ENCODE measurements around the gene CDY2B.
"Not testable (repeated sequence)": the region's sequence is repeated elsewhere in the genome, so short reads cannot be mapped to it uniquely, and the experiment has no call there.

The CDY2B gene, protein sequence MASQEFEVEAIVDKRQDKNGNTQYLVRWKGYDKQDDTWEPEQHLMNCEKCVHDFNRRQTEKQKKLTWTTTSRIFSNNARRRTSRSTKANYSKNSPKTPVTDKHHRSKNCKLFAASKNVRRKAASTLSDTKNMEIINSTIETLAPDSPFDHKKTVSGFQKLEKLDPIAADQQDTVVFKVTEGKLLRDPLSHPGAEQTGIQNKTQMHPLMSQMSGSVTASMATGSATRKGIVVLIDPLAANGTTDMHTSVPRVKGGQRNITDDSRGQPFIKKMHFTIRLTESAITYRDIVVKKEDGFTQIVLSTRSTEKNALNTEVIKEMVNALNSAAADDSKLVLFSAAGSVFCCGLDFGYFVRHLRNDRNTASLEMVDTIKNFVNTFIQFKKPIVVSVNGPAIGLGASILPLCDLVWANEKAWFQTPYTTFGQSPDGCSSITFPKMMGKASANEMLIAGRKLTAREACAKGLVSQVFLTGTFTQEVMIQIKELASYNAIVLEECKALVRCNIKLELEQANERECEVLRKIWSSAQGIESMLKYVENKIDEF

DNA sequence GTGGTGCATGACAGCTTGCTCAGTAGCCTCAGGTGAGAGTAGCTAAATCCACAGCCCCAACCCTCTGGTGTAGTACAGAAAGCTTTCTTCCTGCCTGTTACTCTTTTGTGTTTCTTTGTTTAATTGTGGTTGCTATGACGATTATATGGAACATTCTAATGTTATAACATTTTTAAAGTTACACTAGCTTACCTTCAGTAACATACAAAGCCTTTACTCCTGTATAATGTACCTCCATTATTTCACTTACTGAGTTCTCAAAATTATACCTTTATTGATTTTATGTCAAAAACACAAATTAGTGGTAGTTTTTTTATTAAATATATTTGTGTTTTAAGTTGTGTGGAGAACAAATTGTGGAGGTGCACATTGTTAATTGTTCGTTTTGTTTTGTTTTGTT, at the start of gene CDY2B:
CDY2B (minus strand) TSS at position 101 of the 400 bp plus-strand sequence. CDS start 328 bp downstream, outside the sequence.
- not testable (repeated sequence) for DNase-seq

- not testable (repeated sequence) for DNase-seq
Measured at GRCh38 chrY:17908009-17908408, 28.0 kb upstream of the CDY2B start.

DNA sequence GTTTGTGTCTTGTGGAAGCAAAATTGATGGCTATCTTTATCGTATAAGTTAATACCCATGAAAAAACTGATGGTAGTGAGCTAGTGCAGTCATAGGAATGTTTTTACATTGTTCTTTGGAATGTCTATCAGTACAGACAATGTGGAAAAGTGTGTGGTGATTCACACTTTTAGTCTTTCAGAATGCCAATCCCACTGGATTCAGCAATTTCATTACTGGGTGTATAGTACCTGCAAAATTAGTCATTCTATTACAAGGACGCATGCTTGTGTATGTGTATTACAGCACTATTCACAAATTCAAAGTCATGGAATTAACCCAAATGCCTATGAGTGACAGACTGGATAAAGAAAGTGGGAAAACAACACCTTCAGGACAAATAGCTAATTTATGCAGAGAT, 27.3 kb upstream of the CDY2B start:
- not testable (repeated sequence) for DNase-seq

DNA sequence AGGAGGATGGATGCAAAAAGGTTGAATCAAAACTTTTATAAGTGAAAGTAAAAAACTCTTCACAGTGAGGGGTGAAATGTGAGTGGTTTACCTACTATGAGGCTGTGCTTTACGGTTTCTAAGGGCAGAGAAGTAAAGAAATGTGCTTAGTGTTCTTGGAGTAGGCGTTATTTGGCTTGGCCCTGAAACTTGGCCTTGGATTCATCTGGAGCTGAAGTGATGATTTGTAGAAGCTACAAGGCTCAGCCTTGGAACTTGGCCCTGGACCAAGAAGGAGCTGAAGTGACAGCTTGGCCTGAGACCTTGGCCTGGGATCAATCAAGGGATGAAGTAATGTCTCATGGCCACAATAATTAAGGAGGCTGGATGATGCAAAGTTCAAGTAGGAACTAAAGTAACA, 1.7 kb upstream of the CDY2B start:
- not testable (repeated sequence) for DNase-seq

GRCh38 chrY:17876767-17877166, 3.3 kb downstream of the CDY2B start:
- DNase-seq: not testable (repeated sequence)

DNA sequence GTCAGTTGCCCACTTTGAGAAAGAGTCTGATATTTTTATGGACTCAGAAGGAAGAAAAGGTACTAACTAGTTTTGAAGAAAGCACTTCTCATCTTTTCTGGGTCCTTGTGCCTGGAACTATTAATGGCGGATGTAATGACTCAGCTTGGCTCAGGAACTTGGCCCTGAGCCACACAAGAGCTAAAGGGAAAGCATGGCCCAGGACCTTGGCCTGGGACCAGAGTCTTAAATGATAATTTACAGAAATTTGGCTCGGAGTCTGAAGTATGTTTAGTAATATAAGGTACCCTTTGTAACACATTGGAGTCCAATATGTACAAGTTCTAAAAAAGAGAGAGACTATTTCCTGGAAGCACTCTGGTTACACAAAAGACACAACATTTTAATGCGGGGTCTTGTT, 4.6 kb downstream of the CDY2B start:
- DNase-seq: not testable (repeated sequence)

DNA sequence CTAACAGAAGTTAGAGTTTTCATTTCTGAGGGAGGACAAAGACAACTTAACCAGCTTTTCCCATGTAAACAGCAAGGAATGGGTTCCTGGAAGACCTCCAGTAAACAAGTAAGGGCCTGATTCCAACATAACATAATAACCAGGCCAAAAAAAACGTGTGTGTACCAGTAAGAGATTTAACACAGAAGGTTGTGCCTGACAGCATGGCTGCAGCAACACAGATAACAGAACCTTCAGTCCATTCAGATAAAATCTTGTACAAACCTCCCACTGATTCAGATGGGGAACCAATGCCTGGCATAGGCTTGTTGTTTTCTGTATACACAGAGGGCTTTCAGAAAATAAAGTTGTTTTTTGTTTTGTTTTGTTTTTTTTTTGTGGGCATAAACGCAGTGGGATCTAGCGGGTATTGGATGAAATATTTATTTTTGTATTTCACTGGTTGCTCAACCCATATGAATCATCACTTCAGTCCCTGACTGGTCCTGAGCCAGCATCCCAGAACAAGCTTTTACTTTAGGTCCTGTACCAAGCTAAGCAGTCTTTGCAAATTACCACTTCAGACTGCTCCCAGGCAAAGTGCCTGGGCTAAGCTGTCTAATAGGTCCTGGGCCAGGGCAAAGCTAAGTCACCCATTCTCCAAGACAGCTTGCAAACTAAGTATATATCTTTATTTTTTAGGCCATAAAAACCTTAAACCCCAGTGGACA, 8.7 kb downstream of the CDY2B start:
- not testable (repeated sequence) for DNase-seq

GRCh38 chrY:17870737-17871136, 9.3 kb downstream of the CDY2B start:
- DNase-seq: not testable (repeated sequence)

GRCh38 chrY:17867850-17868249, 12.2 kb downstream of the CDY2B start:
- not testable (repeated sequence) for DNase-seq

DNA sequence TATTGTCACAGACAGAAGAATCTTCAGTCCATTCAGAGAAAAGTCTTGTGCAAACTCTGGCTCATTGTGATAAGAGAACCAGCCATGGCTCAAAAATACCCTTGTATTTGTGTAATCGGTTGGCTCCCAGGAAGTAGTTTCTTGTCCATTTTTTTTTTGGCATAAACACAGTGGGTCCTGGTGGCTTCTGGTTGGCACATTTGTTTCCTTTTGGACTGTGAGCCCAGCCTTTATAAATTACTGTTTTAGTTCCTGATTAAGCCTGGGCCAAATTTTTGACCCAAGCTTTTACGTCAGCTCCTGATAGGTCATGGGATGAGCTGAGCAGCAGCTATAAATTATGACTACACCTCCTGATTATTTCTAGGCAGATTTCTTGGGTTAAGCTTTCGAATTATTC, 19.4 kb downstream of the CDY2B start:
- DNase-seq: not testable (repeated sequence)

GRCh38 chrY:17856963-17857848, 22.8 kb downstream of the CDY2B start:
- DNase-seq: not testable (repeated sequence)

DNA sequence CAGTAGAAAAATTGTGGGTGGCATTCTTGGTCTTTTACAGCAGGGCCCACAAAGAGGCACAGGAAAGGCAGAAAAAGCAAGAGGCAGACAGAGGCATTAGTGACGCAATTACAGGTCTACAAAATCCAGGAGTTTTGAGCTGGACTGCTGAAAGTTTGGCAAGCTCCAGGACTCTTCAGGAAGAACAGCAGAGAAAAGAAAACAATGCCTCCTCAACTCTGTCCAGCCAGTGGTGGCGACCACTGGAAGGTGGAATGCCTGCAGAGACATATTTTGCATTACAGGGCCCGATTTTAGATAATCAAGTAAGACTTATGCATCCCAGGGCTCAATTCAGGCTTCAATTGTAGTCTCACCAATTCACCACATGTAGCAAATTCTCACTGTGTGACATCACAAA, 23.5 kb downstream of the CDY2B start:
- not testable (repeated sequence) for DNase-seq

GRCh38 chrY:17849131-17849530, 30.9 kb downstream of the CDY2B start:
- DNase-seq: not testable (repeated sequence)

- DNase-seq: not testable (repeated sequence)
Measured at GRCh38 chrY:17832149-17832548, 47.9 kb downstream of the CDY2B start.
